Measurements from ENCODE around the gene IGF2BP2.

DNA sequence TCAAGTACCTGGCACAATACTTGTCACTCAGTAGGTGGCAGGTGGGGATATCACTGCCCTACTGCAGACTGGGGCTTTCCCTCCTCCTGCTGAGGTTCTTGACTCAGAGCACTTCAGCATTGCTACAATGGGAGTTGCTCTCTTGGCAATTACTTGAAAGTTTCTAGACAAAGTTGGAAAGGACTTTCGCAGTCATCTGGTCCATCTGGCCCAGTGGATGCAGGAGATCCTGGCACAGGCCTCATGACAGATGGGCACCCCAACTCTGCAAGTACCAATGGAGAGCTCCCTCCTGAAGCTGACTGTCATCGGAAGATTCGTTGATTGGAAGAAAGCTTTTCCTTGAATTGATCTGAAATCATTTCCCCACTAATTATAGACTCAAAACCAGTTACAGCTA lies 19.2 kb upstream of the IGF2BP2 start:
- TF ChIP-seq, protein P1, sequence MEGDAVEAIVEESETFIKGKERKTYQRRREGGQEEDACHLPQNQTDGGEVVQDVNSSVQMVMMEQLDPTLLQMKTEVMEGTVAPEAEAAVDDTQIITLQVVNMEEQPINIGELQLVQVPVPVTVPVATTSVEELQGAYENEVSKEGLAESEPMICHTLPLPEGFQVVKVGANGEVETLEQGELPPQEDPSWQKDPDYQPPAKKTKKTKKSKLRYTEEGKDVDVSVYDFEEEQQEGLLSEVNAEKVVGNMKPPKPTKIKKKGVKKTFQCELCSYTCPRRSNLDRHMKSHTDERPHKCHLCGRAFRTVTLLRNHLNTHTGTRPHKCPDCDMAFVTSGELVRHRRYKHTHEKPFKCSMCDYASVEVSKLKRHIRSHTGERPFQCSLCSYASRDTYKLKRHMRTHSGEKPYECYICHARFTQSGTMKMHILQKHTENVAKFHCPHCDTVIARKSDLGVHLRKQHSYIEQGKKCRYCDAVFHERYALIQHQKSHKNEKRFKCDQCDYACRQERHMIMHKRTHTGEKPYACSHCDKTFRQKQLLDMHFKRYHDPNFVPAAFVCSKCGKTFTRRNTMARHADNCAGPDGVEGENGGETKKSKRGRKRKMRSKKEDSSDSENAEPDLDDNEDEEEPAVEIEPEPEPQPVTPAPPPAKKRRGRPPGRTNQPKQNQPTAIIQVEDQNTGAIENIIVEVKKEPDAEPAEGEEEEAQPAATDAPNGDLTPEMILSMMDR (IDR thresholded peaks at IDR 0.05; ENCODE audit: poor library complexity): no peak
- TF ChIP-seq EZH2phosphoT487 (IDR thresholded peaks at IDR 0.05; ENCODE audit: low read depth, severe bottlenecking, unreplicated experiment): no peak

Data from hepatocyte (in vitro differentiated cells).